Mesenchymal stem cell (in vitro differentiated cells and primary cell): ENCODE data around the gene TAMALIN.
A peak's percentile ranks its signal among the peaks of the same experiment; 100 is the strongest.

Experiments used
- DNase-seq: peaks from one replicate; pipeline ENCODE4 v3.0.0-alpha.2; 2013
- H2AFZ ChIP-seq: one replicate; pipeline ENCODE4 v1.6.1; 2013; ENCODE audit warnings: low read depth, mild to moderate bottlenecking, control low read depth, inconsistent platforms, low read length, moderate library complexity
- H2AK5ac ChIP-seq: 2 replicates; pipeline ENCODE4 v1.6.1; 2013; ENCODE audit warnings: low read length, moderate library complexity, mild to moderate bottlenecking, inconsistent platforms; ENCODE audit not compliant: severe bottlenecking
- H2BK120ac ChIP-seq: one replicate; pipeline ENCODE4 v1.6.1; 2013; ENCODE audit warnings: low read depth, mild to moderate bottlenecking, inconsistent platforms, low read length, moderate library complexity
- H2BK12ac ChIP-seq, 2 experiments: one replicate each; pipeline ENCODE4 v1.6.1; 2013; ENCODE audit warnings: inconsistent platforms in 2 of 2, low read length in 2 of 2, mild to moderate bottlenecking in 2 of 2, moderate library complexity in 2 of 2, control low read depth in 1 of 2
- H2BK15ac ChIP-seq: one replicate; pipeline ENCODE4 v1.6.1; 2013; ENCODE audit warnings: mild to moderate bottlenecking, low read depth, inconsistent platforms; ENCODE audit not compliant: poor library complexity, severe bottlenecking
- H2BK5ac ChIP-seq: 2 replicates; pipeline ENCODE4 v1.6.1; 2013; ENCODE audit warnings: low read depth, mild to moderate bottlenecking, low read length, control low read depth, inconsistent platforms; ENCODE audit not compliant: poor library complexity, severe bottlenecking
- H3K14ac ChIP-seq, 2 experiments: one replicate each; pipeline ENCODE4 v1.6.1; 2013; ENCODE audit warnings: inconsistent platforms in 2 of 2, low read length in 2 of 2, control low read depth in 1 of 2, mild to moderate bottlenecking in 1 of 2, moderate library complexity in 1 of 2
- H3K18ac ChIP-seq, 2 experiments: one replicate each; pipeline ENCODE4 v1.6.1; 2013; ENCODE audit warnings: inconsistent platforms in 2 of 2, low read length in 2 of 2, control low read depth in 1 of 2, low read depth in 1 of 2, mild to moderate bottlenecking in 1 of 2
- H3K23ac ChIP-seq, 2 experiments: one replicate each; pipeline ENCODE4 v1.6.1; 2013; ENCODE audit warnings: inconsistent platforms in 2 of 2, low read length in 2 of 2, mild to moderate bottlenecking in 2 of 2, moderate library complexity in 2 of 2, control low read depth in 1 of 2
- H3K27ac ChIP-seq: 2 replicates; pipeline ENCODE4 v1.5.1; 2013; ENCODE audit warnings: mild to moderate bottlenecking, moderate library complexity, low read length, control low read depth, inconsistent platforms; ENCODE audit not compliant: poor library complexity, severe bottlenecking
- H3K27me3 ChIP-seq, 2 experiments: 2 replicates each; pipeline versions ENCODE4 v1.6.1 to v1.7.0; 2013; ENCODE audit warnings: low read length in 2 of 2, mild to moderate bottlenecking in 2 of 2, moderate library complexity in 2 of 2, control low read depth in 1 of 2, inconsistent platforms in 1 of 2; ENCODE audit not compliant: control insufficient read depth in 1 of 2, insufficient read depth in 1 of 2
- H3K36me3 ChIP-seq, 2 experiments: 2 replicates each; pipeline versions ENCODE4 v1.6.1 to v1.7.0; 2013; ENCODE audit warnings: low read length in 2 of 2, control low read depth in 1 of 2, inconsistent platforms in 1 of 2, low read depth in 1 of 2, mild to moderate bottlenecking in 1 of 2; ENCODE audit not compliant: insufficient read depth in 2 of 2, control insufficient read depth in 1 of 2
- H3K4ac ChIP-seq, 2 experiments: one replicate each; pipeline ENCODE4 v1.6.1; 2013; ENCODE audit warnings: inconsistent platforms in 2 of 2, low read length in 2 of 2, mild to moderate bottlenecking in 2 of 2, moderate library complexity in 2 of 2, control low read depth in 1 of 2, low read depth in 1 of 2
- H3K4me1 ChIP-seq: 2 replicates; pipeline ENCODE4 v1.6.1; 2013; ENCODE audit warnings: low read depth, low read length, control low read depth; ENCODE audit not compliant: control insufficient read depth, insufficient read depth
- H3K4me2 ChIP-seq: 2 replicates; pipeline ENCODE4 v1.6.1; 2013; ENCODE audit warnings: low read length, mild to moderate bottlenecking, inconsistent platforms; ENCODE audit not compliant: poor library complexity, severe bottlenecking
- H3K4me3 ChIP-seq, 2 experiments: 2 replicates each; pipeline versions ENCODE4 v1.5.1 to v1.7.0; 2013; ENCODE audit warnings: low read length in 2 of 2, mild to moderate bottlenecking in 2 of 2, control low read depth in 1 of 2, low read depth in 1 of 2; ENCODE audit not compliant: insufficient read depth in 1 of 2
- H3K79me1 ChIP-seq: replicated peaks from 2 replicates; pipeline ENCODE4 v1.6.1; 2013; ENCODE audit warnings: mild to moderate bottlenecking, control low read depth, low read length, inconsistent platforms; ENCODE audit not compliant: poor library complexity, severe bottlenecking
- H3K9ac ChIP-seq: 2 replicates; pipeline ENCODE4 v1.7.0; 2013; ENCODE audit warnings: mild to moderate bottlenecking, low read length, moderate library complexity
- H3K9me3 ChIP-seq: 2 replicates; pipeline ENCODE4 v1.7.0; 2013; ENCODE audit warnings: mild to moderate bottlenecking, low read length; ENCODE audit not compliant: control insufficient read depth
- H4K8ac ChIP-seq: one replicate; pipeline ENCODE4 v1.6.1; 2013; ENCODE audit warnings: inconsistent platforms, mild to moderate bottlenecking, low read length, moderate library complexity
- H4K91ac ChIP-seq: one replicate; pipeline ENCODE4 v1.6.1; 2013; ENCODE audit warnings: mild to moderate bottlenecking, low read length, inconsistent platforms
- WGBS: methylation state at CpG from one replicate; pipeline ENCODE4 v1.1.7; 2013; ENCODE audit warnings: mixed read lengths; 5-methylcytosine and 5-hydroxymethylcytosine counted together

The TAMALIN gene

GRCh38 chr12:52019113-52019770 lies 12.5 kb downstream of the TAMALIN start:
- no peak overlapping the region for H3K23ac ChIP-seq
- no peaks in the 10 kb centered on the region for H3K9me3 ChIP-seq
- H2BK5ac ChIP-seq = no peak overlapping the region
- DNase-seq = no peak
- no peak overlapping the region for H2AFZ ChIP-seq
- peak overlapping the region; percentile 17 for H3K4me2 ChIP-seq
- H3K14ac ChIP-seq = no peak overlapping the region
- peaks cover 11 to 16% of the 10 kb centered on the region in 2 experiments for H3K36me3 ChIP-seq
- no peak overlapping the region for H3K4me3 ChIP-seq
- 80% methylated on average over 10 of the region's 13 CpGs for WGBS
- H2BK12ac ChIP-seq = no peak overlapping the region
- H3K4me1 ChIP-seq = peaks cover 32% of the 10 kb centered on the region
- no peak overlapping the region for H3K18ac ChIP-seq
- no peak overlapping the region for H2BK120ac ChIP-seq
- H2AK5ac ChIP-seq = no peak overlapping the region
- H2BK15ac ChIP-seq = no peak overlapping the region
- no peaks in the 10 kb centered on the region for H3K79me1 ChIP-seq
- H4K8ac ChIP-seq = no peak overlapping the region
- no peak overlapping the region for H3K4ac ChIP-seq
- H3K27ac ChIP-seq = no peak overlapping the region
- no peak overlapping the region for H3K9ac ChIP-seq
- H3K27me3 ChIP-seq = peaks cover 0 to 20% of the 10 kb centered on the region in 2 experiments
- H4K91ac ChIP-seq = no peak overlapping the region

GRCh38 chr12:52020539-52021336 lies 14.0 kb downstream of the TAMALIN start:
- peak; percentile 74 for DNase-seq
- 13% methylated on average over 7 of the region's 9 CpGs for WGBS
- no peak overlapping the region for H3K4me3 ChIP-seq

GRCh38 chr12:52022841-52023181 lies 16.1 kb downstream of the TAMALIN start:
- Histone ChIP-seq H4K91ac (peak overlapping the region; percentile 52), H2BK12ac (no peak overlapping the region), H3K23ac (no peak overlapping the region), H3K9ac (no peak overlapping the region), H2BK15ac (no peak overlapping the region), H4K8ac (peak overlapping the region; percentile 27), H3K79me1 (no peaks in the 10 kb centered on the region), H2AFZ (peak overlapping the region; percentile 40), H3K36me3 (no peaks in the 10 kb centered on the region), H3K27me3 (peaks cover 0 to 20% of the 10 kb centered on the region in 2 experiments), H2BK120ac (no peak overlapping the region), H3K4me1 (peaks cover 38% of the 10 kb centered on the region), H3K4ac (no peak overlapping the region), H3K4me3 (peak overlapping the region; percentile 59 to 75), H3K4me2 (peak overlapping the region; percentile 94), H3K27ac (no peak overlapping the region), H2BK5ac (no peak overlapping the region), H3K9me3 (no peaks in the 10 kb centered on the region), H3K18ac (no peak overlapping the region), H2AK5ac (no peak overlapping the region), H3K14ac (peak overlapping the region in 1 of 2 experiments; percentile 31)
- DNase-seq = no peak
- 11% methylated on average over 11 of the region's 14 CpGs for WGBS

More at GRCh38 chr12:52020539-52021336, 14.0 kb downstream of the TAMALIN start:
- Histone ChIP-seq H3K9me3 (no peaks in the 10 kb centered on the region), H3K4ac (no peak overlapping the region), H3K36me3 (peaks cover under 1 to 3% of the 10 kb centered on the region in 2 experiments), H3K79me1 (no peaks in the 10 kb centered on the region), H3K4me2 (no peak overlapping the region), H2BK5ac (no peak overlapping the region), H3K14ac (no peak overlapping the region), H3K27me3 (peaks cover 0 to 20% of the 10 kb centered on the region in 2 experiments), H4K8ac (peak overlapping the region; percentile 82), H2BK12ac (peak overlapping the region in 1 of 2 experiments; percentile 23), H2AFZ (no peak overlapping the region), H3K18ac (no peak overlapping the region), H3K27ac (no peak overlapping the region), H4K91ac (no peak overlapping the region), H2AK5ac (no peak overlapping the region), H2BK120ac (no peak overlapping the region), H3K23ac (no peak overlapping the region), H2BK15ac (peak overlapping the region; percentile 12), H3K4me1 (peaks cover 35% of the 10 kb centered on the region), H3K9ac (no peak overlapping the region)
